Measurements from ENCODE around the gene BRIP1. TPM values are rescaled to one million over a fixed set of nuclear protein-coding genes. Genes with fewer than 3 reads are reported as not detected.
"Not testable (repeated sequence)": the region's sequence is repeated elsewhere in the genome, so short reads cannot be mapped to it uniquely, and the experiment has no call there.

The BRIP1 gene
- total RNA-seq, 1 experiment from 2014 or later, result 9.4 TPM

DNA sequence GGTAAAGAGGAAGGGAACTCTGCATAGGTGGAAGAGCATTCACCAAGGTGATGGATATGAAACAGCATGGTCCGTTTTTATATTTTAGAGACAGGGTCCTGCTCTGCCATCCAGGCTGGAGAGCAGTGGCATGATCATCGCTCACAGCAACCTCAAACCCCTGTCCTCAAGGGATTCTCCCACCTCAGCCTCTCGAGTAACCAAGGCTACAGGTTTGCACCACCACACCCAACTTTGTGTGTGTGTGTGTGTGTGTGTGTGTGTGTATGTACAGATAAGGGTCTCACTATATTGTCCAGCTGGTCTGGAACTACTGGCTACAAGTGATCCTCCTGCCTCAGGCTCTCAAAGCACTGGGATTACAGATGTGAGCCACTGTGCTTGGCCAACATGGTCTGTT lies 194.8 kb downstream of the BRIP1 start:
- Histone ChIP-seq H3K27me3 (ENCODE audit: control insufficient read depth, insufficient read depth, low read length) (no peaks in the 10 kb centered on the region; the same call in 1 of the 2 replicates), H3K36me3 (ENCODE audit: control insufficient read depth, insufficient read depth, low read length) (no peaks in the 10 kb centered on the region), H3K4me3 (ENCODE audit: low read depth in 2 of 2, low read length in 2 of 2) (no peak overlapping the region), H3K4me1 (ENCODE audit: control insufficient read depth, insufficient read depth, low read length) (no peaks in the 10 kb centered on the region), H3K9me3 (ENCODE audit: control insufficient read depth, insufficient read depth, low read depth, low read length) (no peaks in the 10 kb centered on the region), H3K27ac (ENCODE audit: low read length) (no peak overlapping the region)
- TF ChIP-seq SIN3A (IDR thresholded peaks at IDR 0.05; ENCODE audit: borderline replicate concordance, insufficient read depth, low read depth, low read length), result no peak
- TF ChIP-seq, protein P1, sequence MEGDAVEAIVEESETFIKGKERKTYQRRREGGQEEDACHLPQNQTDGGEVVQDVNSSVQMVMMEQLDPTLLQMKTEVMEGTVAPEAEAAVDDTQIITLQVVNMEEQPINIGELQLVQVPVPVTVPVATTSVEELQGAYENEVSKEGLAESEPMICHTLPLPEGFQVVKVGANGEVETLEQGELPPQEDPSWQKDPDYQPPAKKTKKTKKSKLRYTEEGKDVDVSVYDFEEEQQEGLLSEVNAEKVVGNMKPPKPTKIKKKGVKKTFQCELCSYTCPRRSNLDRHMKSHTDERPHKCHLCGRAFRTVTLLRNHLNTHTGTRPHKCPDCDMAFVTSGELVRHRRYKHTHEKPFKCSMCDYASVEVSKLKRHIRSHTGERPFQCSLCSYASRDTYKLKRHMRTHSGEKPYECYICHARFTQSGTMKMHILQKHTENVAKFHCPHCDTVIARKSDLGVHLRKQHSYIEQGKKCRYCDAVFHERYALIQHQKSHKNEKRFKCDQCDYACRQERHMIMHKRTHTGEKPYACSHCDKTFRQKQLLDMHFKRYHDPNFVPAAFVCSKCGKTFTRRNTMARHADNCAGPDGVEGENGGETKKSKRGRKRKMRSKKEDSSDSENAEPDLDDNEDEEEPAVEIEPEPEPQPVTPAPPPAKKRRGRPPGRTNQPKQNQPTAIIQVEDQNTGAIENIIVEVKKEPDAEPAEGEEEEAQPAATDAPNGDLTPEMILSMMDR (IDR thresholded peaks at IDR 0.05), result no peak
- no peak for TF ChIP-seq TCF7L2 (IDR thresholded peaks at IDR 0.05; ENCODE audit: low read depth, low read length)
- no peak for TF ChIP-seq POLR2AphosphoS5 (IDR thresholded peaks at IDR 0.05; ENCODE audit: low read depth, low read length)
- TF ChIP-seq, protein P2, sequence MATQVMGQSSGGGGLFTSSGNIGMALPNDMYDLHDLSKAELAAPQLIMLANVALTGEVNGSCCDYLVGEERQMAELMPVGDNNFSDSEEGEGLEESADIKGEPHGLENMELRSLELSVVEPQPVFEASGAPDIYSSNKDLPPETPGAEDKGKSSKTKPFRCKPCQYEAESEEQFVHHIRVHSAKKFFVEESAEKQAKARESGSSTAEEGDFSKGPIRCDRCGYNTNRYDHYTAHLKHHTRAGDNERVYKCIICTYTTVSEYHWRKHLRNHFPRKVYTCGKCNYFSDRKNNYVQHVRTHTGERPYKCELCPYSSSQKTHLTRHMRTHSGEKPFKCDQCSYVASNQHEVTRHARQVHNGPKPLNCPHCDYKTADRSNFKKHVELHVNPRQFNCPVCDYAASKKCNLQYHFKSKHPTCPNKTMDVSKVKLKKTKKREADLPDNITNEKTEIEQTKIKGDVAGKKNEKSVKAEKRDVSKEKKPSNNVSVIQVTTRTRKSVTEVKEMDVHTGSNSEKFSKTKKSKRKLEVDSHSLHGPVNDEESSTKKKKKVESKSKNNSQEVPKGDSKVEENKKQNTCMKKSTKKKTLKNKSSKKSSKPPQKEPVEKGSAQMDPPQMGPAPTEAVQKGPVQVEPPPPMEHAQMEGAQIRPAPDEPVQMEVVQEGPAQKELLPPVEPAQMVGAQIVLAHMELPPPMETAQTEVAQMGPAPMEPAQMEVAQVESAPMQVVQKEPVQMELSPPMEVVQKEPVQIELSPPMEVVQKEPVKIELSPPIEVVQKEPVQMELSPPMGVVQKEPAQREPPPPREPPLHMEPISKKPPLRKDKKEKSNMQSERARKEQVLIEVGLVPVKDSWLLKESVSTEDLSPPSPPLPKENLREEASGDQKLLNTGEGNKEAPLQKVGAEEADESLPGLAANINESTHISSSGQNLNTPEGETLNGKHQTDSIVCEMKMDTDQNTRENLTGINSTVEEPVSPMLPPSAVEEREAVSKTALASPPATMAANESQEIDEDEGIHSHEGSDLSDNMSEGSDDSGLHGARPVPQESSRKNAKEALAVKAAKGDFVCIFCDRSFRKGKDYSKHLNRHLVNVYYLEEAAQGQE (IDR thresholded peaks at IDR 0.05; ENCODE audit: insufficient read depth in 1 of 2, low read depth in 2 of 2, low read length in 1 of 2), result no peak
- POLR2A ChIA-PET, result no interaction called here
- DNase-seq (ENCODE audit: low read depth, low spot score), result no peak
- no peak for ATAC-seq
- in situ Hi-C loops (cut with HindIII; ENCODE audit: low pct_unique_long_range_greater_than_20kb, low sequenced_read_pairs), result no loop called here
- CTCF ChIA-PET, result no interaction called here
- no TSS peak for BruUV-seq (replicated peaks)
- intact Hi-C loops (cut with micrococcal nuclease; ENCODE audit: unreplicated experiment), result no loop called here

DNA sequence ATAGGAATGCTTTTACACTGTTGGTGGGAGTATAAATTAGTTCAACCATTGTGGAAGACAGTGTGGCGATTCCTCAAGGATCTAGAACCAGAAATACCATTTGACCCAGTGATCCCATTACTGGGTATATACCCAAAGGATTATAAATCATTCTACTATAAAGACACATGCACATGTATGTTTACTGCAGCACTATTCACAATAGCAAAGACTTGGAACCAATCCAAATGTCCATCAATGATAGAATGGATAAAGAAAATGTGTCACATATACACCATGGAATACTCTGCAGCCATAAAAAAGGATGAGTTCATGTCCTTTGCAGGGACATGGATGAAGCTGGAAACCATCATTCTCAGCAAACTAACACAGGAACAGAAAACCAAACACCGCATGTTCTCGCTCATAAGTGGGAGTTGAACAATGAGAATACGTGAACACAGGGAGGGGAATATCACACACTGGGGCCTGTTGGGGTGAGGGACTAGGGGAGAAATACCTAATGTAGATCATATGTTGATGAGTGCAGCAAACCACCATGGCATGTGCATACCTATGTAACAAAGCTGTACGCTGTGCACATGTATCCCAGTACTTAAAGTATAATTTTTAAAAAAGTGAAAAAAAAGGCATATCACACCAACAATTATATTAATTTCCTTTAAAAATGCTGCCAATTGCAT lies 196.8 kb downstream of the BRIP1 start:
- CTCF ChIA-PET; H3K9me3 ChIP-seq (ENCODE audit: control insufficient read depth, insufficient read depth, low read depth, low read length); ATAC-seq; intact Hi-C loops (cut with micrococcal nuclease; ENCODE audit: unreplicated experiment); H3K4me3 ChIP-seq (ENCODE audit: low read depth in 2 of 2, low read length in 2 of 2); H3K27ac ChIP-seq (ENCODE audit: low read length); H3K27me3 ChIP-seq (ENCODE audit: control insufficient read depth, insufficient read depth, low read length); DNase-seq (ENCODE audit: low read depth, low spot score); H3K4me1 ChIP-seq (ENCODE audit: control insufficient read depth, insufficient read depth, low read length); BruUV-seq (replicated peaks); POLR2A ChIA-PET; in situ Hi-C loops (cut with HindIII; ENCODE audit: low pct_unique_long_range_greater_than_20kb, low sequenced_read_pairs); H3K36me3 ChIP-seq (ENCODE audit: control insufficient read depth, insufficient read depth, low read length): not testable (repeated sequence)

DNA sequence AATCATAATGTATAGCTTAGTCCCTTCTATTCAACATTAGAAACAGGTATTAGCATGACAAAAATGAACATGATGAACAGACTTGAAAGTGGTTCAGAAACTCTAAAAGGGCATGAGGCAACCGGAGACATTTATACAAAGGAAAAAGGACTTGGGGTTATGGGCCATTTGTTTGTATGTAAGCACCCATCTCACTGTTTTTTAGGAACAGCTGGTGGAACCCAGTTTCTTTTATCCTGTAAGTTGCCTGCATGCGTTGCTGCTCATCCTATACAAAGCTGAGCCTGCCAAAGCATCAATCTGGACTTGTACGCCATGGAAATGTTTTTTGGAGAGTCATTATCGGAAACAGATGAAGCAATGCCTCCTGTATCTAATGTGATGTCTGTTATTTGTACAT lies 200.0 kb downstream of the BRIP1 start:
- no peak for DNase-seq (ENCODE audit: low read depth, low spot score)

More for the DNA sequence above, 200.0 kb downstream of the BRIP1 start:
- TF ChIP-seq, protein P2 (IDR thresholded peaks at IDR 0.05; ENCODE audit: insufficient read depth in 1 of 2, low read depth in 2 of 2, low read length in 1 of 2), result no peak
- TF ChIP-seq TCF7L2 (IDR thresholded peaks at IDR 0.05; ENCODE audit: low read depth, low read length) (no peak), SIN3A (IDR thresholded peaks at IDR 0.05; ENCODE audit: borderline replicate concordance, insufficient read depth, low read depth, low read length) (no peak), POLR2AphosphoS5 (IDR thresholded peaks at IDR 0.05; ENCODE audit: low read depth, low read length) (no peak)
- TF ChIP-seq, protein P1 (IDR thresholded peaks at IDR 0.05), result no peak
- Histone ChIP-seq H3K27ac (ENCODE audit: low read length) (no peak overlapping the region), H3K9me3 (ENCODE audit: control insufficient read depth, insufficient read depth, low read depth, low read length) (no peaks in the 10 kb centered on the region), H3K4me1 (ENCODE audit: control insufficient read depth, insufficient read depth, low read length) (no peaks in the 10 kb centered on the region), H3K4me3 (ENCODE audit: low read depth in 2 of 2, low read length in 2 of 2) (no peak overlapping the region), H3K27me3 (ENCODE audit: control insufficient read depth, insufficient read depth, low read length) (peaks cover 9% of the 10 kb centered on the region; the same call in 1 of the 2 replicates), H3K36me3 (ENCODE audit: control insufficient read depth, insufficient read depth, low read length) (no peaks in the 10 kb centered on the region)
- no peak for ATAC-seq
- CTCF ChIA-PET, result no interaction called here
- POLR2A ChIA-PET, result no interaction called here
- in situ Hi-C loops (cut with HindIII; ENCODE audit: low pct_unique_long_range_greater_than_20kb, low sequenced_read_pairs) (no loop called here), intact Hi-C loops (cut with micrococcal nuclease; ENCODE audit: unreplicated experiment) (no loop called here)
- BruUV-seq (replicated peaks), result no TSS peak
